ENCODE data around the gene PPIA.

Gene PPIA

DNA sequence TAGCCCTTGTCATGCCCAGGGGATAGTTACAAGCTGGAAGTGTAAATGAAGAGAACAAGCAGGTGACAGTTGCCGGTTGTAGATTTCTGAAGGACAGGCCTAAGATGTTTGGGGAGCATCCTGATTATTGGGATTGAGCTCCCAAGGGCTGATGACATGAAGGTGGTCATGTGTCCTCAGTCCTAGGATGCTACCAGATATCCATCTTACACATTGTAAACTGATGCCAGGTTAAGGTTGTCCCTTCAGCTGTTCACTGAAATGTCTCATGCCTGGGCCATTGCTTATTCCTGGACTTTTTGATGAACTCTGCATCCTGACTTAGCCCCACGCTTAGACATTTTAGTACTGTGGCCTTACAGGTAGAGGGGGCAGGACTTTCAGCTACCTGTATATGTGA lies 46.5 kb upstream of the PPIA start:
- Histone ChIP-seq H3K4me3 (ENCODE audit: low read depth in 1 of 2, low read length in 2 of 2) (peak overlapping the region in 1 of 2 experiments; percentile 92; a peak in 3 of 4 replicates), H3K4me1 (ENCODE audit: insufficient read depth, low read length) (peaks cover 32% of the 10 kb centered on the region), H4K20me1 (ENCODE audit: insufficient read depth, low read length) (peaks cover 23% of the 10 kb centered on the region), H3K4me2 (ENCODE audit: insufficient read depth, low read length) (peak overlapping the region; percentile 83), H3K27ac (ENCODE audit: low read length) (no peak overlapping the region), H3K9me3 (ENCODE audit: insufficient read depth, low read length, severe bottlenecking) (no peaks in the 10 kb centered on the region), H2AFZ (ENCODE audit: low read depth, low read length) (no peak overlapping the region), H3K79me2 (ENCODE audit: insufficient read depth, low read length) (peaks cover 55% of the 10 kb centered on the region), H3K27me3 (ENCODE audit: insufficient read depth, low read length, poor library complexity) (no peaks in the 10 kb centered on the region), H3K36me3 (ENCODE audit: insufficient read depth, low read length) (peaks cover 13% of the 10 kb centered on the region), H3K9ac (ENCODE audit: low read depth, low read length) (peak overlapping the region; percentile 79)
- no peak for DNase-seq
- ATAC-seq (ENCODE audit: insufficient read depth, low read depth): no peak
- no peak for TF ChIP-seq EZH2 (IDR thresholded peaks at IDR 0.05; ENCODE audit: borderline replicate concordance, low read depth, low read length, severe bottlenecking)
- TF ChIP-seq, protein P1, sequence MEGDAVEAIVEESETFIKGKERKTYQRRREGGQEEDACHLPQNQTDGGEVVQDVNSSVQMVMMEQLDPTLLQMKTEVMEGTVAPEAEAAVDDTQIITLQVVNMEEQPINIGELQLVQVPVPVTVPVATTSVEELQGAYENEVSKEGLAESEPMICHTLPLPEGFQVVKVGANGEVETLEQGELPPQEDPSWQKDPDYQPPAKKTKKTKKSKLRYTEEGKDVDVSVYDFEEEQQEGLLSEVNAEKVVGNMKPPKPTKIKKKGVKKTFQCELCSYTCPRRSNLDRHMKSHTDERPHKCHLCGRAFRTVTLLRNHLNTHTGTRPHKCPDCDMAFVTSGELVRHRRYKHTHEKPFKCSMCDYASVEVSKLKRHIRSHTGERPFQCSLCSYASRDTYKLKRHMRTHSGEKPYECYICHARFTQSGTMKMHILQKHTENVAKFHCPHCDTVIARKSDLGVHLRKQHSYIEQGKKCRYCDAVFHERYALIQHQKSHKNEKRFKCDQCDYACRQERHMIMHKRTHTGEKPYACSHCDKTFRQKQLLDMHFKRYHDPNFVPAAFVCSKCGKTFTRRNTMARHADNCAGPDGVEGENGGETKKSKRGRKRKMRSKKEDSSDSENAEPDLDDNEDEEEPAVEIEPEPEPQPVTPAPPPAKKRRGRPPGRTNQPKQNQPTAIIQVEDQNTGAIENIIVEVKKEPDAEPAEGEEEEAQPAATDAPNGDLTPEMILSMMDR (IDR thresholded peaks at IDR 0.05; ENCODE audit: borderline replicate concordance, extremely low read depth, low read length, poor library complexity, severe bottlenecking): no peak

DNA sequence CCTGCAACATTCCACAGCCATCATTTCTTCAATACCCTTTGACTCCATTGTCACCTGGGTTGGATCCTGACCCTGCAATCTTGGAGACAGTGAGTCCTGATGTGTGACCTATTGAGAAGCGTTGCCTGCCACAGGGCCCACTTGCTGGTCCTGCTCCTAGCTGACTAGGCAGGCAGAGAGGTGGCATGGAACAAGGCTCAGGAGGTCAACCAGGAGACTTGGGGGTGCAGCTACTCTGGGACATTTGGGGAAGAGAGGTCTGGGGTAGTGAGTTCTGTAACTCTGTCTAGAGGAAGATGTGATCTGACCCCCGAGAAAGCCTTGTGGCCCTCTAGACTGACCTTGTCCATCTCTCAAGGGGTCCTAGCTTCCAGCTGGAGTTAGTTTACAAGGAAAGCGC lies 46.1 kb upstream of the PPIA start:
- TF ChIP-seq, protein P1 (IDR thresholded peaks at IDR 0.05; ENCODE audit: borderline replicate concordance, extremely low read depth, low read length, poor library complexity, severe bottlenecking): no peak
- no peak for TF ChIP-seq EZH2 (IDR thresholded peaks at IDR 0.05; ENCODE audit: borderline replicate concordance, low read depth, low read length, severe bottlenecking)
- Histone ChIP-seq H3K79me2 (ENCODE audit: insufficient read depth, low read length) (peaks cover 60% of the 10 kb centered on the region), H3K27ac (ENCODE audit: low read length) (no peak overlapping the region), H3K9me3 (ENCODE audit: insufficient read depth, low read length, severe bottlenecking) (no peaks in the 10 kb centered on the region), H3K36me3 (ENCODE audit: insufficient read depth, low read length) (peaks cover 13% of the 10 kb centered on the region), H4K20me1 (ENCODE audit: insufficient read depth, low read length) (peaks cover 23% of the 10 kb centered on the region), H3K9ac (ENCODE audit: low read depth, low read length) (peak overlapping the region; percentile 79), H3K27me3 (ENCODE audit: insufficient read depth, low read length, poor library complexity) (no peaks in the 10 kb centered on the region), H3K4me1 (ENCODE audit: insufficient read depth, low read length) (peaks cover 32% of the 10 kb centered on the region), H3K4me3 (ENCODE audit: low read depth in 1 of 2, low read length in 2 of 2) (peak overlapping the region in 1 of 2 experiments; percentile 92; a peak in 2 of 4 replicates), H2AFZ (ENCODE audit: low read depth, low read length) (no peak overlapping the region), H3K4me2 (ENCODE audit: insufficient read depth, low read length) (peak overlapping the region; percentile 83)
- DNase-seq (no peak), ATAC-seq (ENCODE audit: insufficient read depth, low read depth) (no peak)

DNA sequence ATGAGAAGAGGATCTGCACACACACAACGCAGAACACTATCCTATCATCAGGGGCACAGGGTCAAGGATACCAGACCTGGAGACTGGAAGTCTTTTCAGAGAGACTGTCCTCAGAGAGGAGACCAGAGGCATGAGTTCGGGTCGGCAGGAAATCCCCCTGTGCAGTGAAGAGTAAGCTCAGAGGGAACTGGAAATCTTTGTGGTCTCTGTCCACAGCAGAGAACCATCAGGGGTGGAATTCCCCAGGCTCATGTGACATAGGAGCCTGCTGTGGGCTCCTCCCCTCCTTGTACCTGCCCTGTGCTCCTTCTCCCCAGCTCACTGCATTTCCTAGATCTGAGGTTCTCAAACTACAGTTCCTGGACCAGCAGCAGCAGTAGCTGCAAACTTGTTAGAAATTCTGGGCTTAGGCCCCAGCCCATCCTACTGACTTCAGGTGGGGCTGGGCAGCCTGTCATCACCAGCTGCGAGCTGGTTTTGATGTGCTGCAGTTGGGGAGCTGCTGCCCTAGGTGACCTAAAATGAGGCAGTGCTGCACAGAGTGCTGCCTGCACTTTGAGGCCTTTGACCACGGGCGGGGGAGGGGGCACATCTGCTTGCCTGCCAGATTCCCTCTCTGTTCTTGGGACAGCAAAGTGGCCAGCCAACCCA lies 45.4 kb upstream of the PPIA start:
- Histone ChIP-seq H3K4me2 (ENCODE audit: insufficient read depth, low read length) (peak overlapping the region; percentile 83), H3K36me3 (ENCODE audit: insufficient read depth, low read length) (peaks cover 14% of the 10 kb centered on the region), H3K9me3 (ENCODE audit: insufficient read depth, low read length, severe bottlenecking) (no peaks in the 10 kb centered on the region), H3K27ac (ENCODE audit: low read length) (no peak overlapping the region), H2AFZ (ENCODE audit: low read depth, low read length) (no peak overlapping the region), H3K27me3 (ENCODE audit: insufficient read depth, low read length, poor library complexity) (no peaks in the 10 kb centered on the region), H3K9ac (ENCODE audit: low read depth, low read length) (0 out of 2 replicates have a peak overlapping the region, but pooled peaks have one; percentile 79), H3K4me1 (ENCODE audit: insufficient read depth, low read length) (peaks cover 32% of the 10 kb centered on the region), H4K20me1 (ENCODE audit: insufficient read depth, low read length) (peaks cover 26% of the 10 kb centered on the region), H3K79me2 (ENCODE audit: insufficient read depth, low read length) (peaks cover 66% of the 10 kb centered on the region), H3K4me3 (ENCODE audit: low read depth in 1 of 2, low read length in 2 of 2) (peak overlapping the region in 1 of 2 experiments; percentile 92; a peak in 1 of 4 replicates)
- no peak for ATAC-seq (ENCODE audit: insufficient read depth, low read depth)
- peak; percentile 59 for DNase-seq
- TF ChIP-seq, protein P1 (IDR thresholded peaks at IDR 0.05; ENCODE audit: borderline replicate concordance, extremely low read depth, low read length, poor library complexity, severe bottlenecking): no peak
- TF ChIP-seq EZH2 (IDR thresholded peaks at IDR 0.05; ENCODE audit: borderline replicate concordance, low read depth, low read length, severe bottlenecking): no peak
